Skeletal muscle satellite cell (primary cell): ENCODE measurements around the gene MYO7A.

Experiments used
- H3K27me3 ChIP-seq: 2 replicates; pipeline ENCODE4 v1.7.0; 2013; ENCODE audit warnings: low read length; ENCODE audit not compliant: control insufficient read depth, insufficient read depth
- H3K36me3 ChIP-seq: 2 replicates; pipeline ENCODE4 v1.7.0; 2013; ENCODE audit warnings: mild to moderate bottlenecking, control low read depth, low read length; ENCODE audit not compliant: insufficient read depth
- H3K4me1 ChIP-seq: 2 replicates; pipeline ENCODE4 v1.7.0; 2013; ENCODE audit warnings: low read length; ENCODE audit not compliant: control insufficient read depth, insufficient read depth
- H3K4me2 ChIP-seq: 2 replicates; pipeline ENCODE4 v1.7.0; 2013; ENCODE audit warnings: mild to moderate bottlenecking, low read length
- H3K4me3 ChIP-seq: 2 replicates; pipeline ENCODE4 v1.7.0; 2013; ENCODE audit warnings: low read length
- H3K9ac ChIP-seq: 2 replicates; pipeline ENCODE4 v1.7.0; 2013; ENCODE audit warnings: mild to moderate bottlenecking, low read depth, low read length, moderate library complexity
- H3K9me3 ChIP-seq: replicated peaks from 2 replicates; pipeline ENCODE4 v1.7.0; 2013; ENCODE audit warnings: mild to moderate bottlenecking, control low read depth, low read length

The MYO7A gene

GRCh38 chr11:77106321-77106720 is 21.7 kb upstream of the MYO7A start:
- Histone ChIP-seq H3K4me2 (no peak overlapping the region), H3K4me1 (peaks cover 61% of the 10 kb centered on the region), H3K36me3 (peaks cover 13% of the 10 kb centered on the region), H3K9ac (no peak overlapping the region), H3K27me3 (no peaks in the 10 kb centered on the region), H3K9me3 (no peaks in the 10 kb centered on the region), H3K4me3 (no peak overlapping the region)

- Histone ChIP-seq H3K27me3 (no peaks in the 10 kb centered on the region), H3K9me3 (no peaks in the 10 kb centered on the region), H3K4me1 (peaks cover 61% of the 10 kb centered on the region), H3K9ac (no peak overlapping the region), H3K4me2 (no peak overlapping the region), H3K4me3 (no peak overlapping the region), H3K36me3 (peaks cover 13% of the 10 kb centered on the region)
Measured at GRCh38 chr11:77106759-77107158, 21.3 kb upstream of the MYO7A start.

DNA sequence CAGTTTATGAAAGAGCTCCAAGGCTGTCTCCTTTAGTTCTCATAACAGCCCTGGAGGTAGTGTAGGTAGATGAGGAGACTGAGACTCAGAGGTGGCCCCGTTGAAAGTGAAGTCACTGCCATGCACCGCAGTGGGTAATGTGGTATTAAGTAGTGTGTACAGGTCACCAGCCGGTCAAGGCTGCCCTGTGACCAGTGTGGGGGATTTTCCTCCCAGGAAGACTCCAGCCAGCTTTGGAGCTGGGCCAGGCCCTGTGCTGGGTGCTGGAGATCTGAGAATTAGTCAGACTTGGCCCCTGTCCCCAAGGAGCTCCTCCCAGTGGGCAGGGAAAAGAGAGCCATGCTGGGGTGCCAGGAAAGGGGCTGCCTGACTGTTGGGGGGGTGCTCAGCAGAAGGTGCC is 20.1 kb upstream of the MYO7A start:
- no peaks in the 10 kb centered on the region for H3K27me3 ChIP-seq
- H3K9ac ChIP-seq = peak overlapping the region; percentile 5
- H3K36me3 ChIP-seq = peaks cover 8% of the 10 kb centered on the region
- H3K4me1 ChIP-seq = peaks cover 63% of the 10 kb centered on the region
- H3K4me3 ChIP-seq = peak overlapping the region; percentile 49
- H3K9me3 ChIP-seq = no peaks in the 10 kb centered on the region
- peak overlapping the region; percentile 75 for H3K4me2 ChIP-seq

GRCh38 chr11:77108436-77108835 is 19.6 kb upstream of the MYO7A start:
- Histone ChIP-seq H3K9ac (no peak overlapping the region), H3K36me3 (peaks cover 5% of the 10 kb centered on the region), H3K4me1 (peaks cover 68% of the 10 kb centered on the region), H3K9me3 (no peaks in the 10 kb centered on the region), H3K4me3 (peak overlapping the region; percentile 48), H3K27me3 (no peaks in the 10 kb centered on the region), H3K4me2 (peak overlapping the region; percentile 75)

DNA sequence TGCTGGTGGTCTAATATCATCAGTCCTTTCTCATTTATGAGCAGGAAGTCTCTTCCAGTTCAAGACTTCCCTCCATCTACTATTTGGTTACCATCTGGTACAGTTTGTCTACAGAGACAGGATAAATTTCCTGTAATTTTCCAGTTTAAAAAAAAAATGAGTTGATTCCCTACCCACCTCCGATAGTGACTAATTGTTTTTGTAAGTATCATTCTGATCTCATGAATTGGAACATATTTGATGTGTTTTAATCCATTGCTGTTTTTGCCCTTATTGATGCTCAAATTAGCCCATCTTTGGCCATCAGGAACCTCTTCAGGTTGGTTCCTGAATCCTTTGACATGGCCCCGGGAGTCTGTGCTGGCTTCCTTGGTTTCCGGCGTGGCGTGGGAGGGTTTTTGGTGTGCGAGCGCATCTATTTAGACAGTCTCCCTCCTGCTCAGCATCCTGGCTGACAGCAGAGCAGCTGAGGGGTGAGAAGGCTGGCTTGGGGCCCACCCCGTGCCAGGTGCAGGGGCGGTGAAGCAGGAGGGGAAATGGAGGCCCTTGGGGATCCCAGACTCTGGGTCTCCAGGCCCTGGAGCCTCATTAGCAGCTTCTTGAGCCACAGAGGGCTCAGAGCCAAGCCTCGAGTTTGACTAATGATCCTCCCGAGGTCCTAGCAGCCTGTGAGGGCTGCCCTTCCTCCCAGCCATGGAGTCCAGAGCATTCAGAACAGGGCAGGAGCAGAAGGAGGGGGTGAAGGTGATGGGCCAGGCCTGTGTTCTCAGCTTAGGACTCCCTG is 18.6 kb upstream of the MYO7A start:
- peak overlapping the region; percentile 75 for H3K4me2 ChIP-seq
- no peaks in the 10 kb centered on the region for H3K27me3 ChIP-seq
- peak overlapping the region; percentile 59 for H3K9ac ChIP-seq
- H3K4me1 ChIP-seq = peaks cover 67% of the 10 kb centered on the region
- H3K4me3 ChIP-seq = peak overlapping the region; percentile 40
- H3K9me3 ChIP-seq = no peaks in the 10 kb centered on the region
- H3K36me3 ChIP-seq = peaks cover 4% of the 10 kb centered on the region

GRCh38 chr11:77110836-77111235 is 17.2 kb upstream of the MYO7A start:
- peaks cover 6% of the 10 kb centered on the region for H3K36me3 ChIP-seq
- H3K9ac ChIP-seq = no peak overlapping the region
- no peaks in the 10 kb centered on the region for H3K27me3 ChIP-seq
- H3K9me3 ChIP-seq = no peaks in the 10 kb centered on the region
- H3K4me3 ChIP-seq = no peak overlapping the region
- H3K4me2 ChIP-seq = no peak overlapping the region
- peaks cover 58% of the 10 kb centered on the region for H3K4me1 ChIP-seq

- H3K36me3 ChIP-seq = peaks cover 9% of the 10 kb centered on the region
- no peaks in the 10 kb centered on the region for H3K27me3 ChIP-seq
- H3K9ac ChIP-seq = no peak overlapping the region
- H3K4me2 ChIP-seq = no peak overlapping the region
- no peaks in the 10 kb centered on the region for H3K9me3 ChIP-seq
- peaks cover 55% of the 10 kb centered on the region for H3K4me1 ChIP-seq
- no peak overlapping the region for H3K4me3 ChIP-seq
Measured at GRCh38 chr11:77111277-77111676, 16.8 kb upstream of the MYO7A start.

DNA sequence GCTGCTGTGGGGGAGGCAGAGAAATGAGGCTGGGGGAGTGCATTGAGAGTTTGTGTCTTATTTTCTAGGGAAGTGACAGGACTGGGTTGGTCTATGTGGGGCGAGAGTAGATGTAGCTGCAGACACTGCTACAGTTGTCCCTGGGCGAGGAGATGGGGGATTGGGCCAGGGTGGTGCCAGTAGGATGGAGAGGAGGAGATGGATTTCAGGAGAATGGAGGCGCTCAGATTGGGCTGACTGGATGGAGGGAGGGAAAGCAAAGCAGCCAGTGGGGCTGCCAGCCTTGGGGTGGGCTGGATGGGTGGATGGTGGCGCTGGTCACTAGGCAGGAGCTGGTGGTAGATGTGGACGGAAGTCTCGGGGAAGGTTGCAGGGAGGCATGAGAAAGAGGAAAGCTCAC is 16.1 kb upstream of the MYO7A start:
- Histone ChIP-seq H3K4me1 (peaks cover 49% of the 10 kb centered on the region), H3K4me2 (no peak overlapping the region), H3K27me3 (no peaks in the 10 kb centered on the region), H3K9ac (no peak overlapping the region), H3K9me3 (no peaks in the 10 kb centered on the region), H3K4me3 (no peak overlapping the region), H3K36me3 (peaks cover 11% of the 10 kb centered on the region)

GRCh38 chr11:77112641-77113381 is 15.2 kb upstream of the MYO7A start:
- Histone ChIP-seq H3K9me3 (no peaks in the 10 kb centered on the region), H3K4me2 (no peak overlapping the region), H3K9ac (no peak overlapping the region), H3K36me3 (peaks cover 12% of the 10 kb centered on the region), H3K27me3 (no peaks in the 10 kb centered on the region), H3K4me3 (no peak overlapping the region), H3K4me1 (peaks cover 41% of the 10 kb centered on the region)

DNA sequence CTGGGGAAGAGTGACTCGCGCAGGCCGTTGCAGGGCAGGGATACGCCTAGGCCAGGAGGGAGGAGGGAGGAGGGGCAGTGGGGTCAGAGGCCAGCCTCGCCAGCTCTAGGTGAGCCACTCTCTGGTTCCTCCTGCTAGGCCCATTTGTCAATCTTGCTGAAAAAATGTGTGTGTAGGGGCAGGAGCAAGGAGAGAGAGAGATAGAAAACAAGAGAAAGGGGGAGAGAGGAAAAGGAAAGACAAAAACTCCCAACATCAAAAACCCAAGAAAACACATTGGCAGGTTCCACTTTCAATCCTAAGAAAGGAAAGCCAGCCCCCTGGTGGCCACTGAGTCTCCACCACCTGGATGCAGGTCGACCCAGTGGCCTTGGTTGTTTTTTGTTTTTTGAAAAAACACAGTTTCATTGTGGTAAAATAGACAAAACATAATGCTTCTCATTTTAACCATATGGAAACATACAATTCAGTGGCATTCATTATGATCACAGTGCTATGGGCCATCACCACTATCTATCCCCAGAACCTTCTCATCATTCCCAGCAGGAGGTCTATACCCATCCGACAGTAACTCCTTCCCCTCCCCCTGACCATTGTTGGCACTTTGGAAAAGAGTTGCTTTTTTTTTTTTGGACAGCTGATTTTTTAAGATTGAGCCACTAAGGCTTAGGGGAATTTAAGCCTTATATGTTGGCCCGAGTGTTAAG is 14.5 kb upstream of the MYO7A start:
- Histone ChIP-seq H3K27me3 (no peaks in the 10 kb centered on the region), H3K4me2 (no peak overlapping the region), H3K4me3 (no peak overlapping the region), H3K4me1 (peaks cover 33% of the 10 kb centered on the region), H3K36me3 (peaks cover 19% of the 10 kb centered on the region), H3K9me3 (no peaks in the 10 kb centered on the region), H3K9ac (no peak overlapping the region)

- Histone ChIP-seq H3K4me2 (no peak overlapping the region), H3K9me3 (no peaks in the 10 kb centered on the region), H3K4me1 (peaks cover 28% of the 10 kb centered on the region), H3K27me3 (no peaks in the 10 kb centered on the region), H3K36me3 (peaks cover 25% of the 10 kb centered on the region), H3K4me3 (no peak overlapping the region), H3K9ac (no peak overlapping the region)
Measured at GRCh38 chr11:77114089-77114463, 14.0 kb upstream of the MYO7A start.
